DMS153 (cell line): Measurements from ENCODE around the gene ADAP1.
A peak's percentile ranks its signal among the peaks of the same experiment; 100 is the strongest.
"Not testable (repeated sequence)": the region's sequence is repeated elsewhere in the genome, so short reads cannot be mapped to it uniquely, and the experiment has no call there.

Experiments used
- DNase-seq: peaks from one replicate; lab custom pipeline; 2025; lab: John Stamatoyannopoulos, UW

Gene ADAP1

DNA sequence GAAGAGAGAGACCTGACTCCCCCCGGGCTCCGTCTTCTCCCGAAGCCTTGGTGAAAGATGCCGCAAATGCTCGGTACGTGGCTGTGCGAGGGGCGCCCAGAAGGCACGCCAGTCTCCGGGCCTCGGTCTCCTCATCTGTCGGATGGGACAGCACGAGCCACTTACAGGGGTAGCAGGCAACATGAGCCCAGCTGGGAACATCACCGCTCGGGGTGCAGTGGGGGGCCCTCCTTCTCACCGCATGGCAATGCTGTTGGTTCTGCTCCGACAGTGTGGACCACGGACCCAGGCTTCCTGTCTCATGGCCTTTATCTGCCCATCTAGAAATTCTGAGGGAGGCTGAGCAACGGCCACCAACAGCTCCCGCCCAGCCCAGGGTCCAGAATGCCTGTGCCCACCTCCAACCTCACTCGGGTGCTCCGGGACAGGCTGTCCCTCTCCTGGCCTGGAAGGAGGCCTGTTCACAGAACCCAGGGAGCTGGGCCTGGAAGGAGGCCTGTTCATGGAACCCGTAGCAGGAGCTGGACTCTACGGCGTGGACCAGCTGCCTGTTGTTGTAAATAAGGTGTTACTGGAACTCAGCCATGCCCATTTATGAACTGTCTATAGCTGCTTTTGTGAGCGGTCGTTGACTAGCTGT is 15.8 kb downstream of the ADAP1 start:
- no peak for DNase-seq

DNA sequence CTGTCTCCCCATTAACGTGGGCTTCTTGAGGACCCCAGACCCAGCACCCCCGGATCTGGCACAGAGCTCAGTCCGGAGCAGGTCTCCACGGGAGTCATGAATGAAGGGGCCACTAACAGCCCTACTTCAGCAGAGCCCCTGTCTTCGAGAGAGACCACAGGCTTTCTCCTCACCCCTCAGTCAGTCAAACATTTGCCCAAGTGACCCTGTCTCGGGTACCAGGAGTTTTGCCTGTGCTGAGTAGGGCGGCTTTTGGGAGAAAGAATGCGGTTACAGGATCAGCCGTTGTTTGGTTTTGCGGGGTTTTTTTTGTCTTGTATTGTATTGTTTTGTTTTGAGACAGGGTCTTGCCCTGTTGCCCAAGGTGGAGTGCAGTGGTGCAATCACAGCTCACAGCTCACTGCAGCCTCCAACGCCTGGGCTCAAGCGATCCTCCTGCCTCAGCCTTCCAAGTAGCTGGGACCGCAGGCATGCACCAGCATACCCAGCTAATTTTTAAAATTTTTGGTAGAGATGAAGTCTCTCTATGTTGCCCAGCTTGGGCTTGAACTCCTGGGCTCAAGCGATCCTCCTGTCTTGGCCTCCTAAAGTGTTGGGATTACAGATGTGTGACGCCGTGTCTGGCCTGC is 16.5 kb downstream of the ADAP1 start:
- no peak for DNase-seq

DNA sequence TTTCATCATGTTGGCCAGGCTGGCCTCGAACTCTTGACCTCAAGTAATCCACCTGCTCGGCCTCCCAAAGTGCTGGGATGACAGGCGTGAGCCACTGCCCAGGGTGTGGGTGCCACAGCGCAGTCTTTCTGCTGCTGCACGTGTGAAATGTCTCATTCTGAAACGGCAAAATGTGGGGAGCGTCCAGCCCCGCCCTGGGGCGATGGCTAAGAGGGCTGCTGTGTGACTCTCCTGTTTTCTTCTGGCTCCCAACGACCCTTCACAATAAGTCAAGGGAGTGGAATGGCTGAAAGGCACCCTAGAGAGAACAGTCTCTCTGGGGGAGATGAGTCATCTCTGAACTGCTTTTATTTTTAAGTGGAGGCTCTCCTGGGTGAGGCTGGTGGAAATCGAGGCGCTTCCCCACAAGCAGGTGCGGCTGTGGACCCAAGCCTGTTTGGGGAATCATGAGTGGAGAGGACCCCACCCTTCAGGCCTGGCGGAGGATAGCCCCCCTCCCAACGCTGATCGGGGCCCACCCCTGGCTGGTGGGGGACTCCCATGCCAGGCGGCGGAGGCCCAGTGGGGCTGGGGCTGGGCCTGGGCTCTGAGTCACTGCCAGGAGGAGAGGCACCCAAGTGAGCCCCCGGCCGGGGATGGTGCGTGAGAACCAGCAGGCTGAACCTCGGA is 18.0 kb downstream of the ADAP1 start:
- DNase-seq: no peak

DNA sequence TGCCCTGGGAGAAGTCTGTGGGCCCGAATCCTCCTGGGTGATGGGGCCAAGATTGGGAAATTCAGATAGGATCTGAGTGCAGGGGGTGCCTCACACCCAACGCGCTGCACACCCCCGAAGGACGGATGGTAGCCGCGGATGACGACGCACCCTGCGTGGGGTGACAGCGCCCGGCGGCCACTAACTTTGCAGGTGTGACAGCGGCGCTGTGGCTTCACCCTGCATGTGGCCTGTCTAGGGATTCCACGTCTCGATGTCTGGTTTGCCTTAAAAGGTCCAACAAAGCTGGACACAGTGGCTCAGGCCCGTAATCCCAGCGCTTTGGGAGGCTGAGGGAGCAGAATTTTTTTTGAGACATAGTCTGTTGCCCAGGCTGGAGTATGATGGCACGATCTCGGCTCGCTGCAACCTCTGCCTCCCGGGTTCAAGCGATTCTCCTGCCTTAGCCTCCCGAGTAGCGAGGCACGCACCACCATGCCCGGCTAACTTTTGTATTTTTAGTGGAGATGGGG is 18.6 kb downstream of the ADAP1 start:
- no peak for DNase-seq

DNA sequence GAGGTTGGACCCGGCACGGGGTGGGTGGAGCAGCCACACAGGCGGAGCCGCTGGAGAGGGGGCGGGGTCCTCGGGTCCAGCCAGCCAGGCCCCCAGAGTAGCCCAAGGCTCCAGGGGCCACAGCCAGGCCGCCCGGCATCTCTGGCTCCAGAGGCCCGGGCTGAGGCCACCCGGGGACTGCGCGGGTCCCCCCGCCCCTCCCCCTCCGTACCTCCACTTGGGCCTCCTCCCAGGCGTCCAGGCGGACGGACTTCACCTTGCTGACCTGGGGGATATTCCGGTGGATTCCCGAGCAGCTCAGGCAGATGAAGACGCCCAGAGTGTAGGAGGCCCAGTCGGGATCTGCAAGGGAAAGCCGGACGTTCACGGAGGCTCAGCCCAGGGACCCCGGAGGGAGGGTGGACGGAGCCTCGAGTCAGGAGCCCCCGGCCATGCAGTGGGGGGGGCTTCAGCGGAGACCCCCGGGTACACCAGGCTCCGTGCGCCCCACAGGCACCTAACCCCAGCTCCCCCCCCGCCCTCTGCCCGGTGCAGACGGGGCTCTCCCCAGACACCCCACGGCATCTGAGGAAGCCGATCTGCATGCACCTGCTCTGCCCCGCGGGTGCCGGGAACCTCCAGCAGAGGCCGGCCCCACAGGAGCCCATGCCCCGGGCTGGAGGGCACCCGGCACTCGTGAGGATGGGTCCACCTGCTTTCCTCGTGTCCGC is 19.2 kb downstream of the ADAP1 start:
- DNase-seq: no peak

DNA sequence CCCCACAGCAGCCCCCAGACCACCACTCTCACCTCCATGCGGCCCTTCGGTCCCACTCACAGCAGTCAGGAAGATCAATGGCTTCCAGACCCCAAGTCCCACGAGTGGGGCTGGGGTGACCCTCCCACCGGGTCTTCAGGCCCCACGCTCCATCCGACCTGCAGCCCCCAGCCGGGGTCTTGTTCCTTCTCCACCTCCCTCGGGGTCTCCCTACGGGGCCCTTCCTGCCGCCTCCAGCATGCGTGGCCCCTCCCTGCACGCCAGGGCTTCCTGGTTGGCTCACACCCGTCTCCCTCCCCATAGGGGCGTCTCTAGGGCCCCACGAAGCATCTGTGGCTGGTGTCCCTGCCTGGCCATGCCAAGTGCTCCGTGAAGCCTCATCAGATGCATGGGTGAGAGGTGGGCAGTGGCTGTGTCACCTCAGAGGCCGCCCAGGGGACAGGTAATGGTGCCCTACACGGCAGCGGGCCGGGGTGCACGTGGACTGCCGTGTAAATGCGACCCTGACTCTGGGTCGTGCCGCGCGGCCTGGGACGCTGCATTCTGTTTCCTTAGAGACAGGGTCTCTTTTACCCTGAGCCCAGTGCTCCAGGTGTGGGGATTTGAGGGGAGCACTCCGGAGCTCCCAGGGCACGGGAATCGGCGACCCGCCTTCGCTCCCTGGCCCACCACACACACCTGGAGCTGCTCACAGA is 19.9 kb downstream of the ADAP1 start:
- no peak for DNase-seq

DNA sequence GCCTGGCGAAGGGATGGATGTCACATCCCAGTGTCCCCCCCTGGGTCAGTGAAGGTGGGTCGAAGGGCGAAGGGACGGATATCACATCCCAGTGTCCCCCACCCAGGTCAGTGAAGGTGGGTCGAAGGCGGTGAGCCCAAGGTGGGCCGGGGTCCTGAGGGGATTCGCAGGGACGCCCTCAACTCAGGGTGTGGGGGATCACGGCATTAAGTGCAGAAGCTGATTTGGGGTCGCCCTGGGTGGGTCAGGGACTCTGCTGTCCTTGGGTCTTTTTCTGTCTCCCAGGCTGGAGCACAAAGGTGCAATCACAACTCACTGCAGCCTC is 21.9 kb downstream of the ADAP1 start:
- no peak for DNase-seq

DNA sequence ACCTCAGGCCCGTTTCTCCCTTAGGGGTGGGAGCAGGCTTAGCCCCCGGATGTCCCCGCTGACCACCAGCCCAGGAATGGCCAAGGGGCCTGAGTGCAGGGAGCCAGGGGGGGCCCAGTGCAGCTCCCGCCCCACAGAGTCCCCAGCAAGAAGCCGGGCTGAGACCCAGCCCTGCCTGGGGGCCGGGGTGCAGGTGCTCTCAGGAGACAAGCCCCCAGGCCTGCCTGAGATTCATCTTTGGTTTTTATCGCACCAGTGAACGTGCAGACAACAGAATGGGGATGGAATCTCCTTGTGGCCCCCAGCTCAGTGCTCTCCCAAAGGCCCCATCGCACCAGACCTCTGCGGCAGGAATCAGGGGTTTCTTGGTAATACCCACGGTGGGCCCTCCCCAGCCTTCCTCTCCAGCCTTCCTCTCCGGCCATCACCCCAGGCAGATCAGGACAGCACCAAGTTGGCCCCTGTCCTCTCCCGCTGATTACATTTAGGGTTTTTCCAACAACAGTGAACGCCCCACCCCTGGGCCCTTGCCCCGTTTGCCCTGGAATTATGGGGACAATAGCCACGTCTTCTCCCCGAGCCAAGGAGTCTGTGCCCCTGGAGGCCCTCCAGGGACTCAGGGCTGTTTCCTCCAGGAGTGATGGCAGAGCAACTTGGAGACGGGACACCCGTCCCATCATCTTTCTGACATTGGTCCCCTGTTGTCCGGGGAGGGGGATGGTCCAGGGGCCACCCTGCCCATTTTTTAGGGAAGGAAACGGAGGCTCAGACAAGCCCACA is 22.4 kb downstream of the ADAP1 start:
- no peak for DNase-seq

DNA sequence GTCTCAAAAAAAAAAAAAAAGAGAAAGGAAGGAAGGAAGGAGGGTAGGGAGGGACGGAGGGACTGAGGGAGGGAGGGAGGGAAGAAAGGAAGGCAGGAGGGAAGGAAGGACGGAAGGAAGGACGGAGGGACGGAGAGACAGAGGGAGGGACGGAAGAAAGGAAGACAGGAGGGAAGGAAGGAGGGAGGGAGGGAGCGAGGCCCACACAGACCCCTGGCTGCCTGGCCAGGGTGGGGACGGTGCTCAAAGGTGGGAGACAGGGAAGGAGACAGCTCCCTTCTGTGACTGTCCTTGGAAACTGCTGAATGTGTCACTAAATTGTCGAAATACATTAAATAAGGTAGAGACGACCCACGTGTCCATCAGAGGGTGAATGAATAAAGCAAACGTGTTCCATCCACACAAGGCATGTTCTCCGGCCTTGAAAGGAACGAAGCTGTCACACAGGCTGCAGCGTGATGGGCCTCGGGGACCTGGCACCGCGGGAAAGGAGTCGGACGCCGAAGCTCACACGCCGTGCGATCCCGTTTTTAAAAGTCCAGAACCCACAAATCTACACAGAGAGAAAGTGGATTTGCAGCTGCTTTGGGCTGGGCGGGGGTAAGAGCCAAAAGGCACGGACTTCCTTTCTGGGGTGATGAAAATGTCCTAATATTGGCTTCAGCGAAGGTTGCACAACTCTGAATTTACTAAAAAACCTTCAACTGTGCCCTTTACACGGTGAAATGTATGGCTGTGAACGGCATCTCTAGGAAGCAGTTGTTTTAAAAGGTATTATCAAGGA is 23.3 kb downstream of the ADAP1 start:
- DNase-seq: no peak

DNA sequence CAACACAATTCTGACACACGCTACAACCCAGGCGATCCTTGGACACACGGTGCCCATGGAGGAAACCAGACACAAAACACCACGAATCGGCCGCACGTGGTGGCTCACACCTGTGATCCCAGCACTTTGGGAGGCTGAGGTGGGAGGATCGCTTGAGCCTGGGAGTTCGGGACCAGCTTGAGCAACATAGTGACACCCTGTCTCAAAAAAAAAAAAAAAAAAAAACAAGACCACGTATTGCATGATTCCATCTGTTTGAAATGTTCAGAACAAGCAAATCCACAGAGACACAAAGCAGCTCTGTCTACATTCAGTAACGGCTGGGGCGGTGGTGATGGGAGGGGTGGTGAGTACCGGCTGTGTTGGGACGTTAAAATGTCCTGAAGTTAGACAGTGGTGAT is 25.2 kb downstream of the ADAP1 start:
- no peak for DNase-seq

DNA sequence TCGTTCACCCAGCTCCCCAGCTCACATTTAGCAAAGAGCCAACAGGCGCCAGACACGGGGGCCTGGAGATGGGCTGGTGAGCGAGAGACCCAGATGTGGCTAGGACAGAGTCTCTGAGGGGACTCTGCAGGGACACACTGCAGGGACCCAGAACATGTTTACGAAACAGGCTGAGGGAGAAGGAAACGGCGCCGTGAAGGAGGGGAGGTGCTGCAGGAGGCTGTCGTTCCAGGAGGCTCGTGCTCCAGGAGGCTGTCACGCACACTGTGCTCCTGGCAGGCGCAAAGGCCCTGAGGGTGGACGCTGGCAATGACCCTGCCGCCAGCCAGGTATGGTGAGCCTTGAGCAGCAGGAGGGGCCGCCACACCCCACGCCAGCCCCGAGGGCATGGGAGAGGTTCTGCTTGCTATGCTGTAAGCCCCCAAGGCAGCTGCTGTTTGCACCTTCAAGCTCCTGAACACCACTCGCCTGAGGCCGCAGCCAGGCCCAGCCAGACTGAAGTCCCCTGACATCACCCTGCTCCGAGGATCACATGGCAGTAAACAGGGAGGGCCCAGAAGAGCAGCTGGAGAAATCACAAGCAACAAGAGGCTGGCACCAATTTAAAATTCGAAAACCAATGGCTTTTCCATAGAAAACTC is 27.3 kb downstream of the ADAP1 start:
- no peak for DNase-seq

DNA sequence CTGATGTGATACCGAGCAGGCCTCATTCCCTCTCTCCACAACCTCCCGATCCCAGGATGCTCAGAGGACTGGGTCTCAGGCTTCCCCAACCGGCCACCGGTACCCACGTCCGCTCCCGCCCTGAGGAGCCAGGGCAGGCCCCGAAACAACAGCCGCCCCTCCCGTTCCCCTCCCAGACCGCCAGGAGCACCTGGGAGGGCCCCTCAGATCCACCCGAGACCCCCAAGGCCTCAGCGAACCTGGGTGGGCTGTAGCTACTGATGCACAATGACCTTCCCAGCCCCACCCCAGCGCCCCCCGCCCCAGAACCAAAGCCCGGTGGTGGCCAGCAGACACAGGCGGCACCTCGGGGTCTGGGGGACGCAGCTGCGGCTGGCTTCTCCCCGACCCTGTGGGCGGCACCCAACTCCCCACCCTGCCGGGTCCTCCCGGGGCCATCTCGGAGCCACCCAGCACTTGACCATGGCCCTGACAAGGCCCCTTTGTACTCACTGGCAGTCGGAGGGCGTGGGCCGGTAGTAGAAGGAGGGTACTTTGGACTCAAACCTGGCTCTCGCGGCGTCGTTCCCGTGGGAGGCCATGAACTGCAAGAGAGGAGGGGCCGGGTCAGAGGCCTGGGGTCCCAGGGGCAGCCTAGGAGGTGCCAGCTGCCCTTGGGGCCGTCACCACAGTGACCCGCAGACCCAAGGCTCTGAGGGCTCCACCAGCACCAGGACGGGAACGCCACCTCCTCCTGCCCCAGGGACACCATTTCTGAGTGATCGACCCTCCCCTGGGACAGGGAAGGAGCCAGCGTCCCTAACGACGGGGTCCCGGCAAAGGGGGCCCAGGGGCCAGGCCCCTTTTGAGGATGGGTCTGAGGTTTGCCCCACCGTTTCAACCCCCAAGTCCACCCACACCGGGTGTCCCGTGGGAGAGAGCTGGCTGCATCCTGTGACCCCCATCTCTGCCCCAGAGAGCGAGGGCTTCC is 28.1 kb downstream of the ADAP1 start:
- DNase-seq: no peak

DNA sequence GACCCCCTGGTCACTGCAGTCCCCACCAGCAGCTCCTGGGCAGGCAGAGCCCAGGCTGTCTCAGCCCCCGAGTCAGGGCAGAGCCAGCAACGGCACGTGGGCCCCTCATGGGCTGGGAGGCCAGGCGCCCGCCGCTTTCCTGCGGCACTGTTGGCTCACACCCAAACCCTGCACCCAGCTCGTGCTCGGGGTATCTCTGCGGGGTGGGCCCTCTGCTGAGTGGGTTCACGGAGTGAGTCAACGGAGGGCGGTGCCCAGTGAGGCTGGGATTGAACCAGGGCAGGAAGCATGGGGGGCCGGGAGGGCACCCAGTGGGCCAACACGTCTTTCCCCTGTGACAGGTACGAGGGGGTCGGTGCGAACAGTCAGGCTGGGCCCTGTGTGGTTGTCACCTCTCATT is 28.9 kb downstream of the ADAP1 start:
- DNase-seq: no peak

DNA sequence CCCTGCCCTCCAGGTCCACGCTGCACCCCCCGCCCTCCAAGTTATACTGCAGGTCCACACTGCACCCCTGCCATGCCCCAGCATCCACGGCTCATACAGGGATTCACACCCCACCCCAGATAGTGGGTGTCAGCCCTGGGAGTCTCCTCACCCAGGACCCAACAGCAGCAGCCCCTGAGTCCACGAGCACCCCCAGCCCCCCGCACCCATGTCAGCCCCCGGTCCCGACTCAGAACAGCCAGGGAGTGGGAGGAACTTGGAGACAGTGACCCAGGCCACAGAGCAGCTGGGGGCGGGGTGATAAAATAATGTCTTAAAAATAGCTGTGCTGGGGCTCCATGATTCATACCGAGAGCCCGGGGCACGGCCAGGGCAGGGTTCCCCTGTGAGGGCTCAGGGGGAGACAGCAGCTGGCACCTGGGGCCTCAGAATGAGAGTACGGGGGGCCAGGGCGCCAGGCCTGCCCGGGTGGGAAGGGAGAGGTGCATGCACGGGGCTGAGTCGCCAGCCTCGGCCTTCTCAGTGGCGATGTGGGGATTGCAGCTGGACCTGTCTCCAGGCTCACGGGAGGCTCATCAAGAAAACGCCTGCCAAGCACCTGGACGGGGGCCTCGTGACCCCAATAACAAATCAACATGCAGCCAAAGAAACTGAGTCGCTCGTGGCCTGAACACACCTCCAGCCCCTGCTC is 29.8 kb downstream of the ADAP1 start:
- DNase-seq: no peak

DNA sequence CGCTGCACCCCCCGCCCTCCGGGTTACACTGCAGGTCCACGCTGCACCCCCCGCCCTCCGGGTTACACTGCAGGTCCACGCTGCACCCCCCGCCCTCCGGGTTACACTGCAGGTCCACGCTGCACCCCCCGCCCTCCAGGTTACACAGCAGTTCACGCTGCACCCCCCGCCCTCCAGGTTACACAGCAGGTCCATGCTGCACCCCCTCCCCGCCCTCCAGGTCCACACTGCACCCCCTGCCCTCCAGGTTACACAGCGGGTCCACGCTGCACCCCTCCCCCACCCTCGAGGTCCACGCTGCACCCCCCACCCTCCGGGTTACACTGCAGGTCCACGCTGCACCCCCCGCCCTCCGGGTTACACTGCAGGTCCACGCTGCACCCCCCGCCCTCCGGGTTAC is 30.4 kb downstream of the ADAP1 start:
- not testable (repeated sequence) for DNase-seq

DNA sequence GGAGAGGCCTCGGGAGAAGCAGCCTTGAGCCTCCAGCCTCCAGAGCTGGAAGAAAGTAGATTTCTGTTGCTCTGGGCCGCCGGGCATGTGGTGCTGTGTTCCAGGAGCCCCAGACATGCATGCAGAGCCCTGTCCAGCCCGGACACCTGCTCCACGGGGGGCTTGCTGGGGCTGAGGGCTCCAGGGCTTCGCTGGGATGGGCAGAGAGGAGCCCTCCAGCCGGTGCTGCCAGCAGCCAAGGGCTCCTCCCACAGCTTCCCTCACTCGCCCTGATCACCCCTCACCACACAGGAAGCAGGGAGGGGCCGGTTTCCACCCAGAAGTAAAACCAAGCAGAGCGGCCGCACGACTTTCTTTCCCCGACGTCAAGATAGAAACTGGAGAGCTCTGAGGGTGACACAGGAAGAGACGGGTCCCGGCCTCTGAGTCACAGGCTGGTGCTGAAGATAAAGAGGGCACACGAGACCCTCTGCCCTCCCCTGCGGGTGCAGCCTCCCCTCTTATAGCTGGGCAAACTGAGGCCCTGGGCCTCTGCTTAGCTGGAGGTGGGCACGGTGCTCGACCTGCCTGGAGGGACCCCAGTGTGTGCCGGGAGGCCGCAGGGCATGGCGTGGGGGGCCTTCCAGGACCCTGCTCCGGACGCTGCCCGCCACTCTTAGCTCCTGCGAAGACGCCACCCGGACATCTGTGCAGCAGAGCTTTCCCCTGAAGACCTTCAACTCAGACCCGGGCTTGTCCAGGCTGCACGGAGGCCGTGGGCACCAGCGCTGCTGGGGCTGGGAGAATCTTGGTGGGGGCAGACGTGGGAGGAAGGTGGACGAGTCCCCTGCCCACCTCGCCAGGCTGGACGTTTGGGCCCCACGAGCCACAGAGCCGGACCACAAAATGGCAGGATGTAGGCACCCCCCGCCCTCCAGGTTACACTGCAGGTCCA is 31.1 kb downstream of the ADAP1 start:
- peak; percentile 49 for DNase-seq
